Measurements from ENCODE around the gene RASIP1. TPM values are rescaled to one million over a fixed set of nuclear protein-coding genes. Genes with fewer than 3 reads are reported as not detected.
A peak's percentile ranks its signal among the peaks of the same experiment; 100 is the strongest.
"Not testable (repeated sequence)": the region's sequence is repeated elsewhere in the genome, so short reads cannot be mapped to it uniquely, and the experiment has no call there.

Gene RASIP1
- total RNA-seq, 2 experiments from 2014 or later = 0.19 TPM

GRCh38 chr19:48768994-48769713 is 28.7 kb upstream of the RASIP1 start:
- H3K36me3 Mint-ChIP-seq = no peaks in the 10 kb centered on the region
- intact Hi-C loops (cut with micrococcal nuclease) = no loop called here
- POLR2A ChIA-PET = interaction anchor here (0.7 kb wide), 2 partner anchors 10 to 32 kb away, joined by 4 to 7 read pairs; no protein-coding TSS in a partner anchor
- no peak for DNase-seq
- no peak overlapping the region for H3K4me3 Mint-ChIP-seq
- H3K27ac Mint-ChIP-seq = no peak overlapping the region
- no peaks in the 10 kb centered on the region for H3K4me1 Mint-ChIP-seq (ENCODE audit: low read depth)
- H3K9me3 Mint-ChIP-seq = no peaks in the 10 kb centered on the region
- CTCF ChIA-PET = no interaction called here
- peaks cover 6% of the 10 kb centered on the region for H3K27me3 Mint-ChIP-seq

DNA sequence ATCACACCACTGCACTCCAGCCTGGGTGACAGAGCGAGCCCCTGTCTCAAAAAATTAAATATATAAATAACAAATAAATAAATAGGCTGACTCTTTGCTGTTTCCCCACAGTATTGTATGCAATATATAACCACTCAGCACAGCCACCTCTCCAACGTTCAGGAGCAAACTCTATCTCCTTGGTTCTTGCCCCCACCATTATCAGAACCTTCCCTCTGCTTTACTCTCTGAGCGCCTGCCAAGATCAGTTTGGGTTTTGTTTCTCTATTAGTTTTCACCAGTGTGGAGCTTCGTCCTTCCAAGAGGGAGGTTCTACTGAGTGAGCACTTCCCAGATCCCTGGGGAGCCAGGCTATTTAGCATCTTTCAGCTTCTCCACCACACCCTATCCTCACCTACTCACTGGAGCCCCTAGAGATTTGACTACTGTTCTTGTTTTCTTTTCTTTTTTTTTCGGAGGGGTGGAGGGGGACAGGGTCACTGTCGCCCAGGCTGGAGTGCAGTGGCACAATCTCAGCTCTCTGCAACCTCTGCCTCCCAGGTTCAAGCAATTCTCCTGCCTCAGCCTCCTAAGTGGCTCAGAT is 27.9 kb upstream of the RASIP1 start:
- POLR2A ChIA-PET; H3K9me3 Mint-ChIP-seq; intact Hi-C loops (cut with micrococcal nuclease); H3K4me3 Mint-ChIP-seq; H3K4me1 Mint-ChIP-seq (ENCODE audit: low read depth); DNase-seq; H3K27ac Mint-ChIP-seq; H3K36me3 Mint-ChIP-seq; H3K27me3 Mint-ChIP-seq: not testable (repeated sequence)
- CTCF ChIA-PET = interaction anchor here (0.7 kb wide), 1 partner anchor 21 kb away, joined by 3 read pairs; no protein-coding TSS in a partner anchor

DNA sequence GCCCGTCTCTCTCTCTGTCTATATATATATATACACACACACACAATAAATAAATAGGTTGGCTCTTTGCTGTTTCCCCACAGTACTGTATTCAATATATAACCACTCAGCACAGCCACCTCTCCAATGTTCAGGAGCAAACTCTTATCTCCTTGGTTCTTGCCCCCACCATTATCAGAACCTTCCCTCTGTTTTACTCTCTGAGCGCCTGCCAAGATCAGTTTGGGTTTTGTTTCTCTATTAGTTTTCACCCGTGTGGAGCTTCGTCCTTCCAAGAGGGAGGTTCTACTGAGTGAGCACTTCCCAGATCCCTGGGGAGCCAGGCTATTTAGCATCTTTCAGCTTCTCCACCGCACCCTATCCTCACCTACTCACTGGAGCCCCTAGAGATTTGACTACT is 25.4 kb upstream of the RASIP1 start:
- CTCF ChIA-PET = interaction anchor here (1.3 kb wide), 1 partner anchor 77 kb away, joined by 5 read pairs; no protein-coding TSS in a partner anchor
- DNase-seq; H3K27ac Mint-ChIP-seq; POLR2A ChIA-PET; H3K4me1 Mint-ChIP-seq (ENCODE audit: low read depth); H3K9me3 Mint-ChIP-seq; H3K36me3 Mint-ChIP-seq; H3K4me3 Mint-ChIP-seq; H3K27me3 Mint-ChIP-seq; intact Hi-C loops (cut with micrococcal nuclease): not testable (repeated sequence)

- no peak overlapping the region for H3K27ac Mint-ChIP-seq
- CTCF ChIA-PET = no interaction called here
Measured at GRCh38 chr19:48760504-48761205, 20.2 kb upstream of the RASIP1 start.

DNA sequence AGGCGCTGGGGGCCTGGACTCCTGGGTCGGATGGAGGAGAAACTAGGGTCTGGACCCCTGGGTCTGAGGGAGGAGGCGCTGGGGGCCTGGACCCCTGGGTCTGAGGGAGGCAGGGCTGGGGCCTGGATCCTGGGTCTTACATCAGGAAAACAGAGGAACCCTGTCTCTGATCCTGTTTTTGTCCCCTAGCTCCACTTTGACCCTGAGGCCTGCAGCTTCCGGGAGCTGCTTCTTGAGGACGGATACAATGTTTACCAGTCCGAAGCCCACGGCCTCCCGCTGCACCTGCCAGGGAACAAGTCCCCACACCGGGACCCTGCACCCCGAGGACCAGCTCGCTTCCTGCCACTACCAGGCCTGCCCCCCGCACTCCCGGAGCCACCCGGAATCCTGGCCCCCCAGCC is 17.3 kb upstream of the RASIP1 start:
- CTCF ChIA-PET = no interaction called here
- H3K4me1 Mint-ChIP-seq (ENCODE audit: low read depth) = peaks cover 14% of the 10 kb centered on the region

More at GRCh38 chr19:48760504-48761205, 20.2 kb upstream of the RASIP1 start:
- Mint-ChIP-seq H3K27me3 (peaks cover 8% of the 10 kb centered on the region), H3K4me1 (ENCODE audit: low read depth) (peaks cover 4% of the 10 kb centered on the region), H3K4me3 (no peak overlapping the region), H3K9me3 (no peaks in the 10 kb centered on the region), H3K36me3 (no peaks in the 10 kb centered on the region)
- no peak for DNase-seq
- intact Hi-C loops (cut with micrococcal nuclease) = no loop called here
- POLR2A ChIA-PET = no interaction called here

GRCh38 chr19:48757089-48757675 is 16.8 kb upstream of the RASIP1 start:
- DNase-seq = no peak
- CTCF ChIA-PET = no interaction called here
- H3K36me3 Mint-ChIP-seq = no peaks in the 10 kb centered on the region
- intact Hi-C loops (cut with micrococcal nuclease) = no loop called here
- peaks cover 15% of the 10 kb centered on the region for H3K4me1 Mint-ChIP-seq (ENCODE audit: low read depth)
- no peak overlapping the region for H3K4me3 Mint-ChIP-seq
- POLR2A ChIA-PET = no interaction called here
- peaks cover 26% of the 10 kb centered on the region for H3K27me3 Mint-ChIP-seq
- H3K27ac Mint-ChIP-seq = no peak overlapping the region
- H3K9me3 Mint-ChIP-seq = no peaks in the 10 kb centered on the region

More for the DNA sequence above, 17.3 kb upstream of the RASIP1 start:
- Mint-ChIP-seq H3K27ac (no peak overlapping the region), H3K27me3 (peaks cover 25% of the 10 kb centered on the region), H3K4me3 (no peak overlapping the region), H3K9me3 (no peaks in the 10 kb centered on the region), H3K36me3 (no peaks in the 10 kb centered on the region)
- no peak for DNase-seq
- intact Hi-C loops (cut with micrococcal nuclease) = no loop called here
- POLR2A ChIA-PET = no interaction called here

GRCh38 chr19:48756686-48757085 is 16.3 kb upstream of the RASIP1 start:
- POLR2A ChIA-PET = no interaction called here
- no peaks in the 10 kb centered on the region for H3K9me3 Mint-ChIP-seq
- intact Hi-C loops (cut with micrococcal nuclease) = no loop called here
- H3K27me3 Mint-ChIP-seq = peaks cover 28% of the 10 kb centered on the region
- DNase-seq = no peak
- H3K36me3 Mint-ChIP-seq = no peaks in the 10 kb centered on the region
- H3K27ac Mint-ChIP-seq = no peak overlapping the region
- CTCF ChIA-PET = no interaction called here
- peaks cover 17% of the 10 kb centered on the region for H3K4me1 Mint-ChIP-seq (ENCODE audit: low read depth)
- no peak overlapping the region for H3K4me3 Mint-ChIP-seq

- POLR2A ChIA-PET = no interaction called here
- DNase-seq = no peak
- Mint-ChIP-seq H3K27me3 (peaks cover 29% of the 10 kb centered on the region), H3K36me3 (no peaks in the 10 kb centered on the region), H3K9me3 (no peaks in the 10 kb centered on the region), H3K4me3 (no peak overlapping the region), H3K4me1 (ENCODE audit: low read depth) (peaks cover 18% of the 10 kb centered on the region), H3K27ac (no peak overlapping the region)
- intact Hi-C loops (cut with micrococcal nuclease) = no loop called here
- CTCF ChIA-PET = no interaction called here
Measured at GRCh38 chr19:48756212-48756611, 15.8 kb upstream of the RASIP1 start.

DNA sequence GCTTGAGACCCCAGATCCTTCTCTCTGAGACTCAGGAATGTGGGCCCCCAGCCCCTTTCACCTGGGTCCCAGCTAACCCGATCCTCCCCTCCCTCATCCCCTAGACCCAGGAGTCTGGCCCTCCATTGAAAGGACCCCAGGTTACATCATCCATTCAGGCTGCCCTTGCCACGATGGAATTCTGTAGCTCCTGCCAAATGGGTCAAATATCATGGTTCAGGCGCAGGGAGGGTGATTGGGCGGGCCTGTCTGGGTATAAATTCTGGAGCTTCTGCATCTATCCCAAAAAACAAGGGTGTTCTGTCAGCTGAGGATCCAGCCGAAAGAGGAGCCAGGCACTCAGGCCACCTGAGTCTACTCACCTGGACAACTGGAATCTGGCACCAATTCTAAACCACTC is 15.4 kb upstream of the RASIP1 start:
- H3K36me3 Mint-ChIP-seq = no peaks in the 10 kb centered on the region
- ChIA-PET POLR2A (no interaction called here), CTCF (no interaction called here)
- H3K9me3 Mint-ChIP-seq = no peaks in the 10 kb centered on the region
- intact Hi-C loops (cut with micrococcal nuclease) = no loop called here
- no peak overlapping the region for H3K27ac Mint-ChIP-seq
- no peak overlapping the region for H3K4me3 Mint-ChIP-seq
- peaks cover 22% of the 10 kb centered on the region for H3K4me1 Mint-ChIP-seq (ENCODE audit: low read depth)
- peaks cover 33% of the 10 kb centered on the region for H3K27me3 Mint-ChIP-seq
- DNase-seq = no peak

DNA sequence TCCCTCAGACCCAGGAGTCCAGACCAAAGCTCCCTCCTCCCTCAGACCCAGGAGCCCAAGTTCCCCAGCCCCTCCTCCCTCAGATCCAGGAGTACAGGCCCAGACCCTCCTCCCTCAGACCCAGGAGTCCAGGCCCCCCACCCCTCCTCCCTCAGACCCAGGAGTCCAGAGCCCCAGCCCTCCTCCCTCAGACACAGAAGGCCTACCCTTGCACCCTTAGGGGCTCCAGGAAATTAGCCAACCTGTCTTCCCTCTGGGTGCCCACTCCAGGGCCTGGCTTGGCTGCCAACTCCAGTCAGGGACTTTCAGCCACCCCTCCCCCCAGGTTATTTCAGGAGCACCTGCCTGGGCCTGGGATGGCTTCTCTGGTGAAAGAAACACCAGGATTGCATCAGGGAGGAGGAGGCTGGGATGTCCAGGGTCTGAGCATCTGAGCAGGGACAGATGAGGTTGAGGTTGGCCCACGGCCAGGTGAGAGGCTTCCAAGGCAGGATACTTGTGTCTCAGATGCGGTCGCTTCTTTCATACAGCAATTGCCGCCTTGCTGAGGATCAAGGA is 14.8 kb upstream of the RASIP1 start, which contains the start of gene FGF21:
TSS of gene FGF21 (plus strand) at position 441 of the 558 bp plus-strand sequence. CDS start 713 bp downstream, outside the sequence.
- no peak for DNase-seq
- Mint-ChIP-seq H3K27me3 (peaks cover 28% of the 10 kb centered on the region), H3K27ac (no peak within 1 kb of the TSS), H3K36me3 (no peaks in the 10 kb centered on the region), H3K4me1 (ENCODE audit: low read depth) (peaks cover 18% of the 10 kb centered on the region), H3K4me3 (no peak within 1 kb of the TSS), H3K9me3 (no peaks in the 10 kb centered on the region)
- CTCF ChIA-PET = no interaction called here
- intact Hi-C loops (cut with micrococcal nuclease) = no loop called here
- POLR2A ChIA-PET = no interaction called here

DNA sequence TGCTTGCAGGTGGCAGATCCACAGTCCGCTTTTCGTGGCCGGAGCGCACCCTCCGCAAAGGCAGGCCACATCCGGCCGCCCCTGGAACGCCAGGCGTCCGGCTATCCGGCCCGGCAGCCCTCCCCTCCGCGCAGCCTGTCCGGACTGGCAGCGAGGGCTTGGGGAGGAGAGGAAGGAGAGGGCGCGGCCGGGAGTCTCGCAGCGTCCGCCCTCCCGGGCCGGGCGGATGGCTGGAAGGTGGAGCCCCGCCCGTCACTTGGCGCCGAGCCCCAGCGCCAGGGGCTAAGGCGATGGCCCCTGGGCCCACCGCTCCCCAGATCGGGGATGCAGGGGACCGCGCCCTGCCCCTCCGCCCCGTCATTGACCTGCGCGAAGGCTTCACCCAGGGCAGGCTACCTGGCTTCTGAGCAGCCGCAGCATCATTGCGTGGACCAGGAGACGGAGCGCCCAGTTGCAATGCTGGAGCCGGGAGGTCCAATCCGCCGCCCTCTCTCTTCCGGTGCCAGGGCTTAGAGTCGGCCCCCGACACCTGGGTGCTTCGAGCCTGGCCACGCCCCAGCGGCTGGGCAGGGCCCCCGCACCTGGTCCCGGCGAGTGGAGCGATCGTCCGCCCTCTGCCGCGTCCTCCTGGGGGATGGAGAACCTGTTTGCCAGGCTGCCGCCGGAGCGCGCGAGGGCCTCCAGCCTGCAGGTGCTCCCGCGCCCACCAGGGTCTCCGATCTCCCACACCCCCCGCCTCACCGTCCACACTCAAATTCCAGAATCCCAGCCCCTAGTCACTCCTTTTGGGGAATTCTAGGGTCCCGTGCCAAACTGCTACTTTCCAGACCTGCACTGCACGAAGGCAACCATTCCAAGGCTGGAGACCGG is 12.3 kb upstream of the RASIP1 start, which contains the start of gene FUT1:
TSS of gene FUT1 (minus strand) at position 146 of the 870 bp plus-strand sequence. CDS start 1,360 bp downstream, outside the sequence.
- ChIA-PET POLR2A (no interaction called here), CTCF (no interaction called here)
- peak within 1 kb of the TSS; percentile 72 for H3K4me3 Mint-ChIP-seq
- H3K27me3 Mint-ChIP-seq = peaks cover 28% of the 10 kb centered on the region
- H3K9me3 Mint-ChIP-seq = no peaks in the 10 kb centered on the region
- H3K27ac Mint-ChIP-seq = no peak within 1 kb of the TSS
- no peaks in the 10 kb centered on the region for H3K36me3 Mint-ChIP-seq
- peaks cover 18% of the 10 kb centered on the region for H3K4me1 Mint-ChIP-seq (ENCODE audit: low read depth)
- peak; percentile 59 for DNase-seq
- intact Hi-C loops (cut with micrococcal nuclease) = no loop called here

Measured in activated CD4-positive, alpha-beta memory T cell treated with anti-CD3 and anti-CD28 coated beads for 36 hours (primary cell).